Tibial nerve (tissue), 4 donors: ENCODE measurements around the gene WNT3A. TPM values are rescaled to one million over a fixed set of nuclear protein-coding genes. Genes with fewer than 3 reads are reported as not detected.
A peak's percentile ranks its signal among the peaks of the same experiment; 100 is the strongest.

Experiments
- DNase-seq, 2 donors: peaks; one replicate each; pipeline ENCODE4 v3.0.0-alpha.2; 2019; ENCODE audit warnings: low spot score in 2 of 2
- H3K27ac ChIP-seq, 4 donors: fragments of 200-600 bp; sonication (generic) in 3 of 4; one replicate each; pipeline ENCODE4 v1.5.1; 2017 to 2019; ENCODE audit warnings: mild to moderate bottlenecking in 1 of 4
- H3K27me3 ChIP-seq, 2 donors: fragments of 200-600 bp; sonication (generic) in 1 of 2; one replicate each; pipeline versions ENCODE4 v1.5.1 to v1.6.0; 2017 to 2019
- H3K36me3 ChIP-seq, 3 donors: fragments of 200-600 bp; sonication (generic); one replicate each; pipeline ENCODE4 v1.5.1; 2018 to 2019
- H3K4me1 ChIP-seq, 4 donors: fragments of 200-600 bp; sonication (generic) in 3 of 4; one replicate each; pipeline ENCODE4 v1.5.1; 2017 to 2019
- H3K4me3 ChIP-seq, 4 donors: fragments of 200-600 bp; sonication (generic) in 3 of 4; one replicate each; pipeline ENCODE4 v1.5.1; 2017 to 2019; ENCODE audit warnings: mild to moderate bottlenecking in 1 of 4, moderate library complexity in 1 of 4
- H3K9me3 ChIP-seq, 4 donors: fragments of 200-600 bp; sonication (generic) in 3 of 4; one replicate each; pipeline ENCODE4 v1.5.1; 2017 to 2019
- EP300 ChIP-seq, 2 donors: sonication (generic); formaldehyde crosslinking; IDR thresholded peaks; one replicate each; pipeline ENCODE4 v1.6.1; 2017; ENCODE audit warnings: antibody characterized with exemption in 2 of 2, mild to moderate bottlenecking in 1 of 2
- POLR2A ChIP-seq, 2 donors: fragments of 450-650 bp; IDR thresholded peaks; one replicate each; pipeline ENCODE4 v1.6.1; 2017; ENCODE audit warnings: antibody characterized with exemption in 2 of 2, mild to moderate bottlenecking in 2 of 2, moderate library complexity in 2 of 2
- WGBS, 2 donors: methylation state at CpG; one replicate each; pipeline ENCODE4 v1.1.5; 2018; 5-methylcytosine and 5-hydroxymethylcytosine counted together
- total RNA-seq, 4 donors: library from RNA; depleted of rRNA; stranded (reverse); fragments of >200 nt; gene quantifications; one replicate each; pipeline ENCODE4 v1.1.0, GENCODE V29; 2016
- TF ChIP-seq, protein P1 (sequence below), 5 experiments: fragments of 200-600 bp in 3 of 5; fragments of 450-650 bp in 2 of 5; sonication (generic) in 3 of 5; IDR thresholded peaks; one replicate each; pipeline ENCODE4 v1.5.1; 2016 to 2019; ENCODE audit warnings: antibody characterized with exemption in 5 of 5, mild to moderate bottlenecking in 3 of 5, moderate library complexity in 2 of 5

Gene WNT3A
- total RNA-seq, 4 donors from 2014 or later: not detected

GRCh38 chr1:228088586-228089498 is 82.0 kb downstream of the WNT3A start:
- Histone ChIP-seq H3K4me1 (peaks cover 0 to 95% (median 84%) of the 10 kb centered on the region in 4 donors), H3K36me3 (peaks cover 0 to 15% (median 0%) of the 10 kb centered on the region in 3 donors), H3K27ac (peak overlapping the region in 2 of 4 donors; percentile 67 to 99), H3K9me3 (no peaks in the 10 kb centered on the region), H3K27me3 (no peaks in the 10 kb centered on the region), H3K4me3 (no peak overlapping the region)
- peak in 1 of 2 donors; percentile 3 for DNase-seq
- TF ChIP-seq POLR2A (IDR thresholded peaks at IDR 0.05) (no peak), EP300 (IDR thresholded peaks at IDR 0.05) (no peak)
- TF ChIP-seq, protein P1, sequence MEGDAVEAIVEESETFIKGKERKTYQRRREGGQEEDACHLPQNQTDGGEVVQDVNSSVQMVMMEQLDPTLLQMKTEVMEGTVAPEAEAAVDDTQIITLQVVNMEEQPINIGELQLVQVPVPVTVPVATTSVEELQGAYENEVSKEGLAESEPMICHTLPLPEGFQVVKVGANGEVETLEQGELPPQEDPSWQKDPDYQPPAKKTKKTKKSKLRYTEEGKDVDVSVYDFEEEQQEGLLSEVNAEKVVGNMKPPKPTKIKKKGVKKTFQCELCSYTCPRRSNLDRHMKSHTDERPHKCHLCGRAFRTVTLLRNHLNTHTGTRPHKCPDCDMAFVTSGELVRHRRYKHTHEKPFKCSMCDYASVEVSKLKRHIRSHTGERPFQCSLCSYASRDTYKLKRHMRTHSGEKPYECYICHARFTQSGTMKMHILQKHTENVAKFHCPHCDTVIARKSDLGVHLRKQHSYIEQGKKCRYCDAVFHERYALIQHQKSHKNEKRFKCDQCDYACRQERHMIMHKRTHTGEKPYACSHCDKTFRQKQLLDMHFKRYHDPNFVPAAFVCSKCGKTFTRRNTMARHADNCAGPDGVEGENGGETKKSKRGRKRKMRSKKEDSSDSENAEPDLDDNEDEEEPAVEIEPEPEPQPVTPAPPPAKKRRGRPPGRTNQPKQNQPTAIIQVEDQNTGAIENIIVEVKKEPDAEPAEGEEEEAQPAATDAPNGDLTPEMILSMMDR (IDR thresholded peaks at IDR 0.05): no peak
- 66 to 67% methylated on average over 17 to 20 of the region's 21 CpGs for WGBS, 2 donors

DNA sequence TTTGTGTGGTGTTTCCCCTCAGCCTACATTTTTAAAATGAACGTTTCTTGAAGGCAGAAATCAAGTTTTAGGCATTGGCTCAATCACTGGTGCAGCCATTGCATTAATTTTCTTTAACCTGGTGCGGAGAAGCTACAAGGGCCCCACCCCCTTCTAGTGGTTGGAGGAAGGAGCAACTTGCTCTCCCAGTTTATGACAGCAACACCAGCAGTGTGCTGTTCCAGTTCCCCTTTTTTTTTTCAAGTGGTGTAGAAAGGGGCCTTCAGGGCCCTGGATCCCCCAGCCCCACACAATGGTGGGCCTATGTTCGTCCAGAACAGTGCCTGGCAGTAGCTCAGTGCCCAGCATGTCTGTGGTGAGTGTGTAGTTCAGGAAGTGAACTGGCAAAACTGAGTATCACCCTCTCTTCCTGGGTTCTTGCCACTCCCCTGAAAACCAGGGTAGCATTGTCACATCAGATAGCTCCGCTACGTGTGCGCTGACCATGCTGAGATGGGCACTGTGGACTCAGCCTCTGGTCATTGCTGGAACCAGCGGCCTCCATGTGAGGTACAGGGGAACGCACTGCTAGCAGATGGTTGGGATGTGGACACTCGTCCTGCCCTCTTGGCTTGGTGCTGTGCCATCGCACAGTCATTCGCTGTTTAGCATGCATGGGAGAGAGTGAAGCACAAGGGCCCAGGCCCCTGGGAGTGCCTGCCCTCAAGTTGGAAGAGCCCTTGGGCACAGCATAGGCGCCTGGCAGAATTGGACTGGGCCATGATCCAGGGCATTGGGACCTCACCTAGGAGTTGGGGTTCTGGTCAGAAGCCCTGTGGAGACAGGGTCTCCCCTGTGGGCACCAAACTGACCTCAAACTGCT is 83.0 kb downstream of the WNT3A start:
- peaks cover 0 to 86% (median 75%) of the 10 kb centered on the region in 4 donors for H3K4me1 ChIP-seq
- DNase-seq: no peak
- H3K27me3 ChIP-seq: no peaks in the 10 kb centered on the region
- peaks cover 0 to 9% (median 2%) of the 10 kb centered on the region in 4 donors for H3K9me3 ChIP-seq
- H3K36me3 ChIP-seq: peaks cover 0 to 24% (median 0%) of the 10 kb centered on the region in 3 donors
- TF ChIP-seq, protein P1 (IDR thresholded peaks at IDR 0.05): no peak
- TF ChIP-seq POLR2A (IDR thresholded peaks at IDR 0.05): no peak
- no peak for TF ChIP-seq EP300 (IDR thresholded peaks at IDR 0.05)
- no peak overlapping the region for H3K4me3 ChIP-seq
- WGBS, 2 donors: 63 to 69% methylated on average over 9 to 11 of the region's 12 CpGs
- peak overlapping the region in 1 of 4 donors; percentile 1 for H3K27ac ChIP-seq

DNA sequence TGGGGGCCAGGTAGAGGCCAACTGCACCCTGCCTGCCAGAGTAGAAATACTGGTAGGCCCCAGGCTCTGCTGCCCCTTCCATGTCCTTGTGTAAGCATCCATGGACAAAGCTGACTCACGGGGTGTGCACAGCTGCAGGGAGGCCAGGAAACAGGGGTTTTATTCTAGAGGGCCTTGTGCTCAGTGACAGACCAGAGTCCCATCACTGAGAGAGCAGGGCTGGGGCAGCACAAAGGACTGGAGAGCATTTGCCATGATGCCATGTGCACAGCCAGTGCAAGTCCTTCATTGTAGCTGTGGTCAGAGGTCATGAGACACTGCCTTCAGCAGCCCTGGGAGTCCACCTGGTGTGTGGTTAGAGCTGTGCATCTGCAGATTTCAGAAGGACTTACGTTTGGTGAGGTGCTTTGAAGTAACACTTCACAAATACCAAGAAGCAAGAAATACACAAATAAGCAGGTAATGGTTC is 83.8 kb downstream of the WNT3A start:
- no peak overlapping the region for H3K4me3 ChIP-seq
- peaks cover 0 to 82% (median 66%) of the 10 kb centered on the region in 4 donors for H3K4me1 ChIP-seq
- TF ChIP-seq EP300 (IDR thresholded peaks at IDR 0.05) (no peak), POLR2A (IDR thresholded peaks at IDR 0.05) (no peak)
- TF ChIP-seq, protein P1 (IDR thresholded peaks at IDR 0.05): no peak
- H3K27me3 ChIP-seq: no peaks in the 10 kb centered on the region
- H3K9me3 ChIP-seq: peaks cover 0 to 18% (median 3%) of the 10 kb centered on the region in 4 donors
- whole genome bisulfite sequencing, 2 donors: 8 to 18% methylated on average over 1 to 2 of the region's 2 CpGs
- H3K36me3 ChIP-seq: peaks cover 0 to 32% (median 0%) of the 10 kb centered on the region in 3 donors
- no peak overlapping the region for H3K27ac ChIP-seq
- no peak for DNase-seq

DNA sequence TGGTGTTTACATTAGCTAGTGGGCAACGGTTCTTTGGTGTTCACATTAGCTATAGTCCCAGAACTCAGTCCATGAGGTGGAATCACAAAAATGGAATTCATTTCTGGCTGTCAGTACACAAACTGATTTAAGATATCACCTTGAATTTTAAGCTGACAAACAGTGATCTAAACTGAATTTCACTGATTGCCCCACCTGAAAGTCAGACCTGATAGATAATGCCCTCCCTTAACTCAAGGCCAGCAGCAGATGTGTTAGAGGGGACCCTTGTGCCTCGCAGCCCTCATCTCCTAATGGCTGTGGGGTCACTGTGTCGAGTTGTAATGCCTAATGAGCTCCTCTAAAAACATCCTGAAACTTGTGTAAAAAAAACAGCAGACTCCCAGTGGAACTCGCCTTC is 84.3 kb downstream of the WNT3A start:
- Histone ChIP-seq H3K27me3 (no peaks in the 10 kb centered on the region), H3K4me3 (no peak overlapping the region), H3K36me3 (peaks cover 0 to 36% (median 0%) of the 10 kb centered on the region in 3 donors), H3K27ac (no peak overlapping the region), H3K4me1 (peaks cover 0 to 82% (median 62%) of the 10 kb centered on the region in 4 donors), H3K9me3 (peaks cover 0 to 18% (median 3%) of the 10 kb centered on the region in 4 donors)
- no peak for DNase-seq
- TF ChIP-seq POLR2A (IDR thresholded peaks at IDR 0.05): no peak
- TF ChIP-seq EP300 (IDR thresholded peaks at IDR 0.05): no peak
- TF ChIP-seq, protein P1 (IDR thresholded peaks at IDR 0.05): no peak
- 51 to 53% methylated on average over 4 of the region's 4 CpGs for WGBS, 2 donors
